ENCODE results near the gene SLC9A5. TPM values are rescaled to one million over a fixed set of nuclear protein-coding genes. Genes with fewer than 3 reads are reported as not detected.

SLC9A5 gene
- total RNA-seq, 1 experiment from 2014 or later = 5.6 TPM

DNA sequence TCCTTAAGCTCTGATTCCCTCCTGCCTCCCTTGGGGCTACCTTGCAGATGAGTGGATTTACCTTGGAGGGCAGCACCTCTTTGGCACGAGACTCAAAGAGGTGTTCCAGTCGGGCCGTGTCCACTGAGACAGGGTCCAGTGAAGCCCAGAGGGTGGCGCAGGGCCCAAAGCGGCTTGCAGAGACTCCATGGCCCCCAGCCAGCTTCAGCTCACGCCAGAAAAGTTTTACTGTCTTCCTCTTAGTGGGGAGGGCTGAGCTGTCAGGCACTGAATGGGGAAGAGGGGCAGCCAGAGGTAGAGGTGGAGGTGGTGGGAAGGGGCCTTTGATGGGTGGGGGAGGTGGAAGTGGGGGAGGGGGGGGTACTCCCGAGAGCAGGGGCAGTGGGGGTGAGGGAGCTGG is 15.2 kb upstream of the SLC9A5 start:
- Histone ChIP-seq H2AFZ (ENCODE audit: low read depth, low read length, poor library complexity, severe bottlenecking) (no peak overlapping the region), H3K4me1 (ENCODE audit: control insufficient read depth in 1 of 2, insufficient read depth in 2 of 2, low read length in 2 of 2) (peaks cover 0 to 12% of the 10 kb centered on the region in 2 experiments; a peak in 2 of 4 replicates), H3K9me3 (ENCODE audit: control insufficient read depth in 1 of 2, insufficient read depth in 1 of 2, low read depth in 1 of 2, low read length in 2 of 2) (no peaks in the 10 kb centered on the region), H3K36me3 (ENCODE audit: control insufficient read depth in 1 of 2, insufficient read depth in 2 of 2, low read length in 2 of 2) (peaks cover 39 to 63% of the 10 kb centered on the region in 2 experiments), H3K27me3 (ENCODE audit: insufficient read depth, low read length) (no peaks in the 10 kb centered on the region), H3K4me2 (ENCODE audit: low read length) (no peak overlapping the region), H3K27ac (ENCODE audit: low read depth, low read length) (no peak overlapping the region), H3K9ac (ENCODE audit: low read length) (no peak overlapping the region), H3K79me2 (ENCODE audit: insufficient read depth, low read length) (peaks cover 11% of the 10 kb centered on the region; the same call in 1 of the 2 replicates), H3K4me3 (replicated peaks in 1 of 2; ENCODE audit: low read depth in 1 of 2, low read length in 2 of 2) (no peak overlapping the region), H3K9me2 (ENCODE audit: insufficient read depth) (no peaks in the 10 kb centered on the region), H4K20me1 (ENCODE audit: insufficient read depth) (no peaks in the 10 kb centered on the region)
- DNase-seq (ENCODE audit: low read depth, low spot score) = no peak
- ChIA-PET POLR2A (interaction anchor here (1.3 to 1.6 kb wide), 2 partner anchors 10 to 14 kb away, joined by 3 to 7 read pairs; partner anchors contain the start of gene FHOD1), CTCF (interaction anchor here (1.4 kb wide), 1 partner anchor 13 kb away, joined by 4 read pairs; no protein-coding TSS in a partner anchor), RAD21 (ENCODE audit: low non-redundant PET in 1 of 2, low total read pairs in 2 of 2, uncharacterized antibody in 2 of 2, unreplicated experiment in 2 of 2) (no interaction called here)
- intact Hi-C loops (cut with micrococcal nuclease) = no loop called here
- TF ChIP-seq SP1 (IDR thresholded peaks at IDR 0.05; ENCODE audit: low read depth) (no peak), YY1 (IDR thresholded peaks at IDR 0.05; ENCODE audit: extremely low read depth, insufficient replicate concordance, low read depth, low read length) (no peak), POLR2AphosphoS5 (IDR thresholded peaks at IDR 0.05; ENCODE audit: low read depth, low read length) (no peak), POLR2A (IDR thresholded peaks at IDR 0.05; ENCODE audit: borderline replicate concordance, extremely low read depth, insufficient read depth, insufficient read length) (no peak), EZH2phosphoT487 (IDR thresholded peaks at IDR 0.05; ENCODE audit: borderline replicate concordance) (no peak), TCF7L2 (IDR thresholded peaks at IDR 0.05; ENCODE audit: borderline replicate concordance, extremely low read depth, insufficient read depth, insufficient read length) (no peak), EGR1 (IDR thresholded peaks at IDR 0.05; ENCODE audit: low read depth) (no peak), MAX (IDR thresholded peaks at IDR 0.05) (no peak), FOSL1 (IDR thresholded peaks at IDR 0.05; ENCODE audit: low read depth) (no peak), SRF (IDR thresholded peaks at IDR 0.05; ENCODE audit: low read depth) (no peak), RAD21 (IDR thresholded peaks at IDR 0.05; ENCODE audit: low read depth) (no peak), SIN3A (IDR thresholded peaks at IDR 0.05; ENCODE audit: low read depth) (no peak), EZH2 (IDR thresholded peaks at IDR 0.05) (no peak)
- TF ChIP-seq, protein P1, sequence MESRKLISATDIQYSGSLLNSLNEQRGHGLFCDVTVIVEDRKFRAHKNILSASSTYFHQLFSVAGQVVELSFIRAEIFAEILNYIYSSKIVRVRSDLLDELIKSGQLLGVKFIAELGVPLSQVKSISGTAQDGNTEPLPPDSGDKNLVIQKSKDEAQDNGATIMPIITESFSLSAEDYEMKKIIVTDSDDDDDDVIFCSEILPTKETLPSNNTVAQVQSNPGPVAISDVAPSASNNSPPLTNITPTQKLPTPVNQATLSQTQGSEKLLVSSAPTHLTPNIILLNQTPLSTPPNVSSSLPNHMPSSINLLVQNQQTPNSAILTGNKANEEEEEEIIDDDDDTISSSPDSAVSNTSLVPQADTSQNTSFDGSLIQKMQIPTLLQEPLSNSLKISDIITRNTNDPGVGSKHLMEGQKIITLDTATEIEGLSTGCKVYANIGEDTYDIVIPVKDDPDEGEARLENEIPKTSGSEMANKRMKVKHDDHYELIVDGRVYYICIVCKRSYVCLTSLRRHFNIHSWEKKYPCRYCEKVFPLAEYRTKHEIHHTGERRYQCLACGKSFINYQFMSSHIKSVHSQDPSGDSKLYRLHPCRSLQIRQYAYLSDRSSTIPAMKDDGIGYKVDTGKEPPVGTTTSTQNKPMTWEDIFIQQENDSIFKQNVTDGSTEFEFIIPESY (IDR thresholded peaks at IDR 0.05; ENCODE audit: extremely low read depth, insufficient replicate concordance, low read length) = no peak
- TF ChIP-seq, protein P2, sequence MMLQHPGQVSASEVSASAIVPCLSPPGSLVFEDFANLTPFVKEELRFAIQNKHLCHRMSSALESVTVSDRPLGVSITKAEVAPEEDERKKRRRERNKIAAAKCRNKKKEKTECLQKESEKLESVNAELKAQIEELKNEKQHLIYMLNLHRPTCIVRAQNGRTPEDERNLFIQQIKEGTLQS (IDR thresholded peaks at IDR 0.05) = no peak
- TF ChIP-seq, protein P3, sequence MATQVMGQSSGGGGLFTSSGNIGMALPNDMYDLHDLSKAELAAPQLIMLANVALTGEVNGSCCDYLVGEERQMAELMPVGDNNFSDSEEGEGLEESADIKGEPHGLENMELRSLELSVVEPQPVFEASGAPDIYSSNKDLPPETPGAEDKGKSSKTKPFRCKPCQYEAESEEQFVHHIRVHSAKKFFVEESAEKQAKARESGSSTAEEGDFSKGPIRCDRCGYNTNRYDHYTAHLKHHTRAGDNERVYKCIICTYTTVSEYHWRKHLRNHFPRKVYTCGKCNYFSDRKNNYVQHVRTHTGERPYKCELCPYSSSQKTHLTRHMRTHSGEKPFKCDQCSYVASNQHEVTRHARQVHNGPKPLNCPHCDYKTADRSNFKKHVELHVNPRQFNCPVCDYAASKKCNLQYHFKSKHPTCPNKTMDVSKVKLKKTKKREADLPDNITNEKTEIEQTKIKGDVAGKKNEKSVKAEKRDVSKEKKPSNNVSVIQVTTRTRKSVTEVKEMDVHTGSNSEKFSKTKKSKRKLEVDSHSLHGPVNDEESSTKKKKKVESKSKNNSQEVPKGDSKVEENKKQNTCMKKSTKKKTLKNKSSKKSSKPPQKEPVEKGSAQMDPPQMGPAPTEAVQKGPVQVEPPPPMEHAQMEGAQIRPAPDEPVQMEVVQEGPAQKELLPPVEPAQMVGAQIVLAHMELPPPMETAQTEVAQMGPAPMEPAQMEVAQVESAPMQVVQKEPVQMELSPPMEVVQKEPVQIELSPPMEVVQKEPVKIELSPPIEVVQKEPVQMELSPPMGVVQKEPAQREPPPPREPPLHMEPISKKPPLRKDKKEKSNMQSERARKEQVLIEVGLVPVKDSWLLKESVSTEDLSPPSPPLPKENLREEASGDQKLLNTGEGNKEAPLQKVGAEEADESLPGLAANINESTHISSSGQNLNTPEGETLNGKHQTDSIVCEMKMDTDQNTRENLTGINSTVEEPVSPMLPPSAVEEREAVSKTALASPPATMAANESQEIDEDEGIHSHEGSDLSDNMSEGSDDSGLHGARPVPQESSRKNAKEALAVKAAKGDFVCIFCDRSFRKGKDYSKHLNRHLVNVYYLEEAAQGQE (IDR thresholded peaks at IDR 0.05; ENCODE audit: low read depth) = no peak
- ATAC-seq = no peak
- no TSS peak for BruUV-seq (replicated peaks)

Measured in HCT116 (cell line).